Left renal cortex interstitium (tissue), 4 donors: Measurements from ENCODE around the gene DGKZ. TPM values are rescaled to one million over a fixed set of nuclear protein-coding genes. Genes with fewer than 3 reads are reported as not detected.

Experiments
- DNase-seq, 4 donors: peaks; one replicate each; pipeline ENCODE4 v3.0.0-alpha.2; 2013; ENCODE audit warnings: low read depth in 4 of 4, low spot score in 2 of 4, missing footprints in 1 of 4
- polyA plus RNA-seq, 4 donors: library from polyadenylated mRNA; unstranded; fragments of 120-200 nt; gene quantifications; one replicate each; pipeline ENCODE4 v1.2.1, GENCODE V29; 2013; ENCODE audit not compliant: insufficient read length in 4 of 4

Gene DGKZ
- polyA plus RNA-seq, 4 donors = 33.8 to 48.6 (median 39.4) TPM

DNA sequence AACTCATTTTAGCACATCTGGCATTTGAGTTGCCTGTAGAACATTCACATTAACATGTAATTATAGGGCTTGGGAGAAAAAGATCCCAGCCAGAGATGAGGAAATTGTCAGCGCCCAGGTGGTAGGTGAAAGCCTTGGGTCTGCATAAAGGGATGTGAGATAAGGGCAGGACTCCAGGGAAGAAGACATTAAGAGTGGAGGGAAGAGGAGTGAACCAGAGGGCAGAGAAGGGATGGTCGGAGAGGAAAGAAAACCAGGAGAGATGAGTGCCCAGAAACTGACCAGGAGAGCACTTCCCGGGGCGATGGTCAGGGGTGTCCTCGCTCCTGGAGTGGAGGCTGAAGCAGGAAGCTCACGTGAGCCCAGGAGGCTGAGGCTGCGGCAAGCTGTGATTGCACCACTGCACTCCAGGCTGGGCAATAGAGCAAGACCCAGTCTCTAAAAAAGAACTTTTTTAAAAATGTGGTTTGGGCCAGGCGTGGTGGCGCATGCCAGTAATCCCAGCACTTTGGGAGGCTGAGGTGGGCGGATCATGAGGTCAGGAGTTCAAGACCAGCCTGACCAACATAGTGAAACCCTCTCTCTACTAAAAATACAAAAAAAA is 20.3 kb upstream of the DGKZ start:
- DNase-seq = no peak

DNA sequence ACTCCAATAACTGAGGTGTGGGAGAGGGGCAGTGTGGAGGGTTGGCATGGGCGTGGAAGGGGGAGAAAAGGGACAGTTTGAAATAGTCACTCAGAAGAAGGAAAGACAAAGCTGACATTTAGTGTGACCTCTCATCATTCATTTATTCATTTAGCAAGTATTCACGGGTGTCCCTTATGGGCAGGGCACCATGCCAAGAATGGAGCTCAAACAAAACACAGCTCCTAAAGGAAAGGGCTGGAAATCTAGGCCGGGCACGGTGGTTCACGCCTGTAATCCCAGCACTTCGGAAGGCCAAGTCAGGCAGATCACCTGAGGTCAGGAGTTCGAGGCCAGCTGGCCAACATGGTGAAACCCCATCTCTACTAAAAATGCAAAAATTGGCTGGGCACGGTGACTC is 19.4 kb upstream of the DGKZ start:
- DNase-seq = no peak

DNA sequence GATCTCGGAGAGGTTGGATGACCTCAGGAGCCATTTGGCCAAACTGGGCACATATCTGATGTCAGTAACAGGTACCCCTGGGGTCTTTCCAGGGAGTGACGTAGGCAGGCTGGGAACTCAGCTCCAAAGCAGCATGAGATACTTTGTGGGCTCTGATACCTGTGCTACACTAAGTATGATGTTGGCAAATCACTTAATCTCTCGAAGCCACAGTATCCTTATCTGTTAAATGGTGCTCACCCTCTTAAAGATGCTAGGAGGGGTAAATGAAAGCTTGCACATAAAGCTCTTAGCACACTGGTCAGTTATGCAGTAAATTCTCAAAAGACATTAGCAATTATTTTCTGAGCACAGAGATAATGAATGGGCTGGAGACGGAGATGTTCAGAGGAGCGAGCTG is 17.1 kb upstream of the DGKZ start:
- no peak for DNase-seq

GRCh38 chr11:46330563-46331281 is 16.5 kb upstream of the DGKZ start:
- no peak for DNase-seq

- no peak for DNase-seq
Observed at GRCh38 chr11:46331282-46331984, 15.8 kb upstream of the DGKZ start.

DNA sequence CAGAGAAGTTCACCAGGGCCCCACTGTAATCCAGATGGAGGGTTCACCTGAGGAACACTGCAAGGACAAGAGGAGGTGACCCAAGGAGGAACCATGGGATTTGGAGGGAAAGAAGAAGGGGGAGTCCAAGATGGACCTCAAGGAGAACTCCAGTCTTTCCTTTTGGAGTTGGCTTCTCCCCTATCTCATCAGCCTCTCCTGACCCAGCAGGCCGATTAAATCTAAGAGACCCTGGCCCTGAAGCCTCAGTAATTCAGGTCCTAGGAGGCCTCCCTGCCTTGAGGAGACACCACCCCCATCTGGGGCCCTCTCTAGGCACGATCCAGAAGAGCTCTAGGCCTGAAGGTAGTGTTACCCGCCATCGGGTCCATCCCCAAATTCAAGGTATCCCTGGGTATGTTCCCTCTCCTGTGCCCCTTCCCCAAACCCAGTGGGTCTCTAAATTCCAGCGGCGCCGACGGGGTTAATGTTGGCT is 15.1 kb upstream of the DGKZ start:
- DNase-seq = no peak

GRCh38 chr11:46332568-46333393 is 14.5 kb upstream of the DGKZ start:
- DNase-seq = no peak

- DNase-seq = no peak
Observed at GRCh38 chr11:46333394-46333947, 13.8 kb upstream of the DGKZ start.

- DNase-seq = no peak
Observed at GRCh38 chr11:46334211-46334610, 13.1 kb upstream of the DGKZ start.

GRCh38 chr11:46335271-46335670 is 12.0 kb upstream of the DGKZ start:
- no peak for DNase-seq

GRCh38 chr11:46335890-46336562 is 11.2 kb upstream of the DGKZ start:
- no peak for DNase-seq

- no peak for DNase-seq
Observed at GRCh38 chr11:46336563-46337180, 10.6 kb upstream of the DGKZ start.

- DNase-seq = no peak
Observed at GRCh38 chr11:46337626-46338345, 9.5 kb upstream of the DGKZ start.

DNA sequence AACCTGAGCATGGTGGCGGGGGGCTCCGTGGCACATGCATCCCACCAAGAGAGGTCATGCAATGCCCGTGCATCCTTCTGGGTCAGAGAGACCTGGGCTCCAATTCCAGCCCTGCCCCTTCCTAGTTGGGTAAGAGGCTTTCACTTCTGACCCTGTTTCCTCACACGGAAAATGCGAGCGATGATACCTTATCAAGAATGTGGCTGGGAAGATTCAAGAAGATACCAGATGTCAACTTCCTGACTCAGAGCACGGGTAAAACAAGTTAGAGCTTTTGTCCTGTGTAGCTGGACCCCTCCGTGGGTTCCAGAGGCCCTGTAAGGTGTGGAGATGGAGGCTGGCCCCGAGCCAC is 8.7 kb upstream of the DGKZ start:
- DNase-seq = no peak

GRCh38 chr11:46338988-46339666 is 8.1 kb upstream of the DGKZ start:
- no peak for DNase-seq

DNA sequence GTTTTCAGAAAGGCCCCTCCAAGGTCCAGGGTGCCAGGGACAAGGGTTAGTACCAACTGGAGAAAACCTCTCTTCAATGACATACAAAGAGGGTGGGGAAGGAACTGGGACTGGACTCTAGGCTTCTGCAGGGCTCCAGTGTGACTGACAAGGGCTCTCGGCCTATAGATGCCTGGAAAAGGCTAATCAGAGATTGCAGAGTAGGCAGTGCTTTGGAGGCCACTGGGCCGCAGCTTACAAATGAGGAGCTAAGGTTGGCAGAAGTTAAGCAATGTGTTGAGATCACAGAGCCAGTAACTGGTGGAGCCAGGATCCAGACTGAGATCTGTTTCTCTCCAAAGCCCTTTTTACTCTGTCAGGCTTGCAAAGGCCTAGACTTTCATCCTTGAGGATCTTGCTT is 7.4 kb upstream of the DGKZ start:
- no peak for DNase-seq

GRCh38 chr11:46341454-46341853 is 5.8 kb upstream of the DGKZ start:
- no peak for DNase-seq

- no peak for DNase-seq
Observed at GRCh38 chr11:46342239-46342638, 5.0 kb upstream of the DGKZ start.

DNA sequence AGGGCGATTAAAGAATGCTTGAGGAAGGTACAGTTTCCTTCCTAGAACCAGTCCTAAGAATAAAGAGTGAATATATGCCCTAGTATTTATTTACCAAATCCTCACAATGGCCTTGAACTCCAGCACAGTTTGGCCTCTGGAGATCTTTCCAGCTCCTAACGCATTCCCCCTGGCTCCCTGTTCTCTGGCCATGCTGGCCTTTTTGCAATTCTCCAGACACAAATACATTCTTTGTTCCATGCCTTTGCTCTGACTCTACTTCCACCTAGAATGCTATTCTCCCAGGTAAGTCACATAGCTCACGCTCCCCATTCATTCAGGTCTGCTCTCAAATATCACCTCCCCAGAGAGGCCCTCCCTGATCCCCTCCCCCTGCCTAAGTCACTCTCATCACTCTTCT is 3.7 kb upstream of the DGKZ start:
- no peak for DNase-seq
